ENCODE results near the gene FOXS1. TPM values are rescaled to one million over a fixed set of nuclear protein-coding genes. Genes with fewer than 3 reads are reported as not detected.

The FOXS1 gene
- total RNA-seq, 1 donor from 2014 or later, result not detected

DNA sequence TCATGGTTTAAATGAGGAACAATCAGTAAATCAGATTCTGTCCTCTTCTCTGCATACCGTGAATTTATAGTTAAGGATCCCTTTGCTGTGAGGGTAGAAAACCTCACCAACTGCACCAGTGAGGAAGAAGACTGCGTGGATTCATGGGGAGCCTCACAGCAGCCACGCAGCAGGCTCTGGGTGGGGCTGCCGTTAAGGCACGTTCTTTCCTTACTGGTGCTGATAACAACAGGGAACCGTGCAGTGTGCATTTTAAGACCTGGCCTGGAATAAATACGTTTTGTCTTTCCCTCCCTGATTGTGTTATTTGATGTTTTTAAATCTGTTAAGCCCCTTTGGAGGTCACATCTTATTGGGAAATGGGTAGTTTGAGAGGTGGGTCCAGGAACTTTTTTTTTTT lies 43.9 kb downstream of the FOXS1 start:
- no peak for DNase-seq (ENCODE audit: low spot score)

DNA sequence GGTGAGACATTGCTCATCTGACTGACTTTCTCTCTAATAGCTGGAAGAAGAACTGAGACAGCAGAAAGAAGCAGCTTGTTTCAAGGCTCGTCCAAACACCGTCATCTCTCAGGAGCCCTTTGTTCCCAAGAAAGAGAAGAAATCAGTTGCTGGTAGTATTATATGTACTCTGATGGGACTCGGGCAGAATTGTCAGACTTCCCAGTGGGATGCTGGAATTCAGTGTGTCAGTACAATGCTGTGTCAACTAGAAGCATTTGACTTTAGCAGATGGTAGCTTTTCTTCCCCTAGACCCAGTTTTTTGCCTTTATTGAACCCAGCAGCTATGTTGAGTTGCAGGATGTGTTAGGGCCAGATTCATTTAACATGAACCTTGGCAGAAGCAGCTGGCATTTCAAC lies 48.0 kb downstream of the FOXS1 start:
- no peak for DNase-seq (ENCODE audit: low spot score)

Other genes starting within 250 kb of the FOXS1 start
- 223 TPM for gene ID1, start 240.3 kb downstream of the FOXS1 start, total RNA-seq
- 2.3 TPM for gene COX4I2, start 207.7 kb downstream of the FOXS1 start, total RNA-seq
- gene BCL2L1, start 122.7 kb downstream of the FOXS1 start, total RNA-seq, result 135 TPM
- 1.1 TPM for gene TPX2, start 106.3 kb downstream of the FOXS1 start, total RNA-seq
- gene MYLK2, start 26.2 kb downstream of the FOXS1 start, total RNA-seq, result not detected
- gene DUSP15, start 24.9 kb upstream of the FOXS1 start, total RNA-seq, result 0.77 TPM
- gene TTLL9, start 25.0 kb upstream of the FOXS1 start, total RNA-seq, result 0.13 TPM
- gene PDRG1, start 106.4 kb upstream of the FOXS1 start, total RNA-seq, result 5.9 TPM
- gene XKR7, start 122.5 kb upstream of the FOXS1 start, total RNA-seq, result not detected
- gene CCM2L, start 164.8 kb upstream of the FOXS1 start, total RNA-seq, result 10.4 TPM
- gene HCK, start 206.6 kb upstream of the FOXS1 start, total RNA-seq, result 35.1 TPM